Sigmoid colon (tissue), 7 donors: Measurements from ENCODE around the gene HOXB1. TPM values are rescaled to one million over a fixed set of nuclear protein-coding genes. Genes with fewer than 3 reads are reported as not detected.

Source experiments
- DNase-seq: peaks from one replicate; pipeline ENCODE4 v3.0.0-alpha.2; 2019
- H3K27ac ChIP-seq, 4 donors: fragments of 200-600 bp; sonication (generic); one replicate each; pipeline ENCODE4 v1.5.1; 2016 to 2019; ENCODE audit warnings: mild to moderate bottlenecking in 1 of 4
- H3K27me3 ChIP-seq, 3 donors: fragments of 200-600 bp; sonication (generic); one replicate each; pipeline ENCODE4 v1.5.1; 2019; ENCODE audit warnings: mild to moderate bottlenecking in 1 of 3
- H3K36me3 ChIP-seq, 4 donors: fragments of 200-600 bp; sonication (generic); one replicate each; pipeline ENCODE4 v1.5.1; 2016 to 2019
- H3K4me1 ChIP-seq, 4 donors: fragments of 200-600 bp; sonication (generic); one replicate each; pipeline ENCODE4 v1.5.1; 2017 to 2019
- H3K4me3 ChIP-seq, 4 donors: fragments of 200-600 bp; sonication (generic); one replicate each; pipeline ENCODE4 v1.5.1; 2017 to 2019; ENCODE audit warnings: mild to moderate bottlenecking in 2 of 4, moderate library complexity in 1 of 4
- H3K9me3 ChIP-seq, 4 donors: fragments of 200-600 bp in 3 of 4; sonication (generic) in 3 of 4; one replicate each; pipeline versions ENCODE4 v1.5.1 to v1.6.1; 2013 to 2019
- EP300 ChIP-seq, 4 donors: sonication (generic); formaldehyde crosslinking; IDR thresholded peaks; one replicate each; pipeline ENCODE4 v1.6.1; 2017; ENCODE audit warnings: antibody characterized with exemption in 4 of 4
- POLR2A ChIP-seq, 2 donors: fragments of 450-650 bp; IDR thresholded peaks; one replicate each; pipeline ENCODE4 v1.6.1; 2016; ENCODE audit warnings: antibody characterized with exemption in 2 of 2, mild to moderate bottlenecking in 2 of 2, moderate library complexity in 2 of 2
- POLR2AphosphoS5 ChIP-seq, 4 donors: sonication (generic); formaldehyde crosslinking; IDR thresholded peaks; one replicate each; pipeline ENCODE4 v1.6.1; 2017; ENCODE audit warnings: antibody characterized with exemption in 4 of 4
- WGBS, 2 donors: extraction: QIAGEN DNeasy Blood & Tissue Kit; methylation state at CpG; one replicate each; pipeline ENCODE4 v1.1.7; 2013; 5-methylcytosine and 5-hydroxymethylcytosine counted together
- intact Hi-C: fragments of 100-400 bp; cut with DNase I; formaldehyde crosslinking; loops from one replicate; pipeline ENCODE4 v1.15.1; 2023
- polyA plus RNA-seq, 3 donors: library from polyadenylated mRNA; stranded (reverse); fragments of 200-250 nt; gene quantifications; one replicate each; pipeline ENCODE4 v1.2.3, GENCODE V29; 2013
- total RNA-seq, 4 donors: library from RNA; depleted of rRNA; stranded (reverse); fragments of >200 nt; gene quantifications; one replicate each; pipeline ENCODE4 v1.1.0, GENCODE V29; 2016
- TF ChIP-seq, protein P1 (sequence below), 4 experiments: fragments of 450-650 bp in 3 of 4; fragments of 200-600 bp in 1 of 4; IDR thresholded peaks; one replicate each; pipeline ENCODE4 v1.5.1; 2016 to 2019; ENCODE audit warnings: antibody characterized with exemption in 4 of 4, mild to moderate bottlenecking in 3 of 4, moderate library complexity in 2 of 4
- donor health status: healthy with polysubstance abuse.
- donor health status: Bipolar disorder and iron deficiency.
- donor health status: healthy.

Gene HOXB1
- total and polyA plus RNA-seq, 7 donors = 0.27 to 0.92 (median 0.60) TPM; not detected in 4

DNA sequence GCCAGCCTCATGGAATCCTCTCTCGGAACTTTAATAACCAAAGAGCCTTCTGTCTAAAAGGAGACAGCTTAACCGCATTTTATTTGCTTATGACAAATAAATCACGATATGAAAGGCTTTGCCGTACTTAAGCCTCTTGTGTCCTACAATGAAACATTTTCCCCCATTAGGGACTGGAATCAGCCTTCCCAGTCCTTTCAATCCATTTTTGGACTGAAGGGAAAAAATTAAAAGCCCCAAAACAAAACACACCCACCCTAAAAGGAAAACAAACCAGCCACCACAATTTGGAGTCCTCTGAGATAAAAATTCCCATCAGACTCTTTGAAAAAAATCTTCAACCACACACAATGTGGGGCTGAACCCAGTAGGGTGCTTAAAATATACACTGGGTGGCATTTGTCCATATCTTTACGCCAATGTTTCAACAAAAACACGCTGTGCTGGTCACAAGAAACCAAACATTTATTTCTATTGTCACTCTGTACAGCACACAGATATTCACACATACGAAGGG, 44.3 kb upstream of the HOXB1 start:
- Histone ChIP-seq H3K36me3 (no peaks in the 10 kb centered on the region), H3K4me1 (peaks cover 0 to 87% (median 69%) of the 10 kb centered on the region in 4 donors), H3K27ac (peak overlapping the region; percentile 94 to 99 (median 96)), H3K27me3 (no peaks in the 10 kb centered on the region), H3K4me3 (peak overlapping the region; percentile 5 to 84 (median 66)), H3K9me3 (no peaks in the 10 kb centered on the region)
- intact Hi-C loops = no loop called here
- TF ChIP-seq, protein P1, sequence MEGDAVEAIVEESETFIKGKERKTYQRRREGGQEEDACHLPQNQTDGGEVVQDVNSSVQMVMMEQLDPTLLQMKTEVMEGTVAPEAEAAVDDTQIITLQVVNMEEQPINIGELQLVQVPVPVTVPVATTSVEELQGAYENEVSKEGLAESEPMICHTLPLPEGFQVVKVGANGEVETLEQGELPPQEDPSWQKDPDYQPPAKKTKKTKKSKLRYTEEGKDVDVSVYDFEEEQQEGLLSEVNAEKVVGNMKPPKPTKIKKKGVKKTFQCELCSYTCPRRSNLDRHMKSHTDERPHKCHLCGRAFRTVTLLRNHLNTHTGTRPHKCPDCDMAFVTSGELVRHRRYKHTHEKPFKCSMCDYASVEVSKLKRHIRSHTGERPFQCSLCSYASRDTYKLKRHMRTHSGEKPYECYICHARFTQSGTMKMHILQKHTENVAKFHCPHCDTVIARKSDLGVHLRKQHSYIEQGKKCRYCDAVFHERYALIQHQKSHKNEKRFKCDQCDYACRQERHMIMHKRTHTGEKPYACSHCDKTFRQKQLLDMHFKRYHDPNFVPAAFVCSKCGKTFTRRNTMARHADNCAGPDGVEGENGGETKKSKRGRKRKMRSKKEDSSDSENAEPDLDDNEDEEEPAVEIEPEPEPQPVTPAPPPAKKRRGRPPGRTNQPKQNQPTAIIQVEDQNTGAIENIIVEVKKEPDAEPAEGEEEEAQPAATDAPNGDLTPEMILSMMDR (IDR thresholded peaks at IDR 0.05) = no peak
- no peak for TF ChIP-seq POLR2AphosphoS5 (IDR thresholded peaks at IDR 0.05)
- no peak for TF ChIP-seq EP300 (IDR thresholded peaks at IDR 0.05)
- TF ChIP-seq POLR2A (IDR thresholded peaks at IDR 0.05) = no peak
- DNase-seq = no peak
- WGBS, 2 donors = 63 to 69% methylated on average over 7 of the region's 7 CpGs

DNA sequence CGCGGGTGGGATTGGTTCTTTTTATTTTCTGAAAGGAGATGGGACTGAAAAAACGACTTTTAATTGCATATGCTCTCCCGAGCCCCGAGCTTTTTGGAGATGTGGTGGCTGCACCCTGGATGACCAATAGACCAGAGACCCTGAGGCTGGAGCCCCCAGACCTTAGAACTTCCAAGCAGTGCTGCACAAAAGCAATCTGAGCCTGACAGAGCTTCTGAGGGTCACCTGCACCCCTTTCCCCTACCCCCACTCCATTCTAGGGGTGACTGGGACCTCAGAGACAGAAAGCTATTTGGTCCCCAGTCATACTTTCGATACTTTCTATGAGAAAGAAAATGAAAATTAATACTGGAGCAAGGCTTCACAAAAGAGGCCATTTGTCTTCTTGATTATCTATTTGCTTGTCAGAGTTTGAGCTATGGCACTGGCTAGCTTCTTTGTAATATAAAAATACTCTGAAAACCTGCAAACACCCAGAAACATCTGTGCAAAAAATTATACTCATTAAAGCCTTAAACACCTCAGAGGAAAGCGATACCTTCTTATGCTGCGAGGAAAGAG, 43.8 kb upstream of the HOXB1 start:
- no peaks in the 10 kb centered on the region for H3K9me3 ChIP-seq
- peaks cover 0 to 92% (median 74%) of the 10 kb centered on the region in 4 donors for H3K4me1 ChIP-seq
- DNase-seq = no peak
- peak overlapping the region; percentile 5 to 84 (median 44) for H3K4me3 ChIP-seq
- H3K36me3 ChIP-seq = no peaks in the 10 kb centered on the region
- H3K27me3 ChIP-seq = no peaks in the 10 kb centered on the region
- no peak for TF ChIP-seq POLR2AphosphoS5 (IDR thresholded peaks at IDR 0.05)
- no peak for TF ChIP-seq EP300 (IDR thresholded peaks at IDR 0.05)
- TF ChIP-seq POLR2A (IDR thresholded peaks at IDR 0.05) = no peak
- TF ChIP-seq, protein P1 (IDR thresholded peaks at IDR 0.05) = no peak
- intact Hi-C loops = no loop called here
- WGBS, 2 donors = 77 to 83% methylated on average over 8 of the region's 8 CpGs
- H3K27ac ChIP-seq = peak overlapping the region; percentile 94 to 99 (median 96)

GRCh38 chr17:48571826-48572417, 41.1 kb upstream of the HOXB1 start:
- peaks cover 0 to 98% (median 96%) of the 10 kb centered on the region in 4 donors for H3K4me1 ChIP-seq
- peak overlapping the region; percentile 94 to 99 (median 96) for H3K27ac ChIP-seq

DNA sequence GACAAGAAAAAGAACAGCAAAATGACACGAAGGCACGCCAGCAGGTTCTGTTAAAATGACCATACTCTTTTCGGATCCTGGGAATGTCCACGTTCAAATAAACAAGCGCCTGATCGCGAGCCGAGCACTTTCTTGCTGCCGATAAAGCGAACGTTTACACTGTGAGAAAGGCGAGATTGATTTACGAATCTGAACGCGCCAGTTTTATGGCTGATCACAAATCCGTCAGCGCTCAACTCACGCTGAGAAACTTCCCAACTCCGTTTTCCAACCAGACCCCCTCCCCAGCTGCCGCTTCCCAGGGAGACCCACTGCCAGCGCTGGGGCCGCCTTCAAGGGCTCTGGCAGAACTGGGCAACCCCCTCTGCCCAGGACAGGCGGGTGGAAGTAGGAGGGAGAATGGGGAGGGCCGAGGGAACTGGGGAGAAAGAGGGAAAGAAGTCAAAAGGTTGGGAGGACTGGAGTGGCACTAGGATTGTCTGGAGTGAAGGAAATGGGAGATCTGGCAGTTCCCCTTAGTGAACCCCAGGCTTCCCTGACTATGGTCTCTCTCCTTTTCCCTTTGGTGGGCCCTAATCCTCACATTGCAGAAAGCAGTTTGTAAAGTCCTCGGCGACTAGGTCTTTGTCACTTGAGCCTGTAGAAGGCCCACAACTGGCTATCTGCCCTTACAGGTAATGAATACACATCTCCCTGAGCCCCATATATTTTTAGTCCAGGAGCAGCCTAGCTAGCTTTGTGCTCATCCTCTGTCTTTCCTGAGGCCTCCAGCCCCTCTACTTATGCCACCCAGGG, 40.4 kb upstream of the HOXB1 start:
- intact Hi-C loops = no loop called here
- H3K27ac ChIP-seq = peak overlapping the region; percentile 94 to 99 (median 96)
- H3K4me1 ChIP-seq = peaks cover 0 to 100% (median 97%) of the 10 kb centered on the region in 4 donors
- peak overlapping the region; percentile 18 to 84 (median 38) for H3K4me3 ChIP-seq
- no peak for DNase-seq
- no peaks in the 10 kb centered on the region for H3K36me3 ChIP-seq
- WGBS, 2 donors = 38 to 57% methylated on average over 26 of the region's 26 CpGs
- H3K9me3 ChIP-seq = no peaks in the 10 kb centered on the region
- TF ChIP-seq, protein P1 (IDR thresholded peaks at IDR 0.05) = no peak
- TF ChIP-seq EP300 (IDR thresholded peaks at IDR 0.05) = no peak
- peak in 3 of 4 donors; percentile 34 to 67 (median 43) for TF ChIP-seq POLR2AphosphoS5 (IDR thresholded peaks at IDR 0.05)
- no peaks in the 10 kb centered on the region for H3K27me3 ChIP-seq

More at GRCh38 chr17:48571826-48572417, 41.1 kb upstream of the HOXB1 start:
- no peak for TF ChIP-seq POLR2A (IDR thresholded peaks at IDR 0.05)
- TF ChIP-seq POLR2AphosphoS5 (IDR thresholded peaks at IDR 0.05) = no peak
- TF ChIP-seq, protein P1 (IDR thresholded peaks at IDR 0.05) = no peak
- TF ChIP-seq EP300 (IDR thresholded peaks at IDR 0.05) = no peak
- Histone ChIP-seq H3K27me3 (no peaks in the 10 kb centered on the region), H3K4me3 (peak overlapping the region in 3 of 4 donors; percentile 36 to 84 (median 40)), H3K36me3 (no peaks in the 10 kb centered on the region), H3K9me3 (no peaks in the 10 kb centered on the region)
- 66 to 78% methylated on average over 1 of the region's 1 CpG for WGBS, 2 donors
- no peak for DNase-seq
- intact Hi-C loops = no loop called here
